ENCODE measurements around the gene ISCU.

Gene ISCU

DNA sequence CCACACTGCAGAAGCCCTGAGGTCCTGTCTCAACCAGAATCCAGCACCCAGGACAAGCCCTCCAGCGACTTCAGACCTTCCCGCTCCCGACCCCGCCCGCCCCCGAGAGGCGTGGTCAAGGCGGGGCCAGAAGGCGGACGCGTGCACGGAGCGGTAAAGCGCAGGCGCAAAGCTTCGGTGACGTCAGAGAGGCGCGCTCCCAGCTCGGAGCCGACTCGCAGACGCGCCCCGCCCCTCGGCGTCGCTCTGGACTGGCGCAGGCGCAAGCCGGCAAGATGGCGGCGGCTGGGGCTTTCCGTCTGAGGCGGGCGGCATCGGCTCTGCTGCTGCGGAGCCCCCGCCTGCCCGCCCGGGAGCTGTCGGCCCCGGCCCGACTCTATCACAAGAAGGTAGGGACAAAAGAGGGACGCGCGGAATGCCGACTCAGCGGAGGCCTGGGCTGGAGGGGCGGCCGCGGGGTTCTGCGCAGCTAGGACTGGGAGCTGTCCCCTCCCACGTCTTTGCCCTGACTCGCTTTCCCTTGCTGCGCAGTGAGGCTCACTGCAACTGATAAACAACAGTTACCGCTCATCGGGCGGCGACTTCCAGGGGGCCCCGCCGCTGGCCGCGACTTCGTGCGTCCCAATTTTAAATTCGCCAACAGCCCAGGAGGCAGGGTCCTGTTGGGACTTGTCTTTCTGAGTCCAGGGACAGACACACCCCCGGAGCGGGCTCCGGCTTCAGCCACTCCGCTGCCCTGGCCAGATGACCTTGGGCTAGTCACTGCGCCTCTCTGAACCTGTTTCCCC lies at the start of gene ISCU:
TSS of gene ISCU (plus strand) at position 249 of the 788 bp plus-strand sequence. CDS start at position 276, 27 bp downstream.
- DNase-seq: peak; percentile 95

DNA sequence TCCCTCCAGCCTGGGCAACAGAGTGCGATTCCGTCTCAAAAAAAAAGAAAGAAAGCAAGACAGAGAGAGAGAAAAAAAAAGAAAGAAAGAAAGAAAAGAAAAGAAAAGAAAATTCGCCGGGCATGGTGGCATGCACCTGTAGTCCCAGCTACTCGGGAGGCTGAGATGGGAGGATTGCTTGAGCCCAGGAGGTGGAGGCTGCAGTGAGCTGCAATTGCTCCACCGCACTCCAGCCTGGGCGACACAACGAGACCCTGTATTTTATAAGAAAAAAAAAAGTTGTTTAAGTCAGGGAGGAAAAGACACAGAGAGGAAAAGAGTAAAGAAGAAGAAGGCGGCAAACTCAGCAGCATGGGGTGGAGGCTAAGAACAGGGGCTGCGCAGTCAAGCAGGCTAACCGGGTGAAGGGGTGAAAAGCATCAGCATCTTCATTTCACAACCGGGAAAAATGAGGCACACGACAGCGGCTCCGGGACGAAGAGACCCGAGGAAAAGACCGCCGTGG lies 47.9 kb upstream of the ISCU start:
- no peak for DNase-seq

DNA sequence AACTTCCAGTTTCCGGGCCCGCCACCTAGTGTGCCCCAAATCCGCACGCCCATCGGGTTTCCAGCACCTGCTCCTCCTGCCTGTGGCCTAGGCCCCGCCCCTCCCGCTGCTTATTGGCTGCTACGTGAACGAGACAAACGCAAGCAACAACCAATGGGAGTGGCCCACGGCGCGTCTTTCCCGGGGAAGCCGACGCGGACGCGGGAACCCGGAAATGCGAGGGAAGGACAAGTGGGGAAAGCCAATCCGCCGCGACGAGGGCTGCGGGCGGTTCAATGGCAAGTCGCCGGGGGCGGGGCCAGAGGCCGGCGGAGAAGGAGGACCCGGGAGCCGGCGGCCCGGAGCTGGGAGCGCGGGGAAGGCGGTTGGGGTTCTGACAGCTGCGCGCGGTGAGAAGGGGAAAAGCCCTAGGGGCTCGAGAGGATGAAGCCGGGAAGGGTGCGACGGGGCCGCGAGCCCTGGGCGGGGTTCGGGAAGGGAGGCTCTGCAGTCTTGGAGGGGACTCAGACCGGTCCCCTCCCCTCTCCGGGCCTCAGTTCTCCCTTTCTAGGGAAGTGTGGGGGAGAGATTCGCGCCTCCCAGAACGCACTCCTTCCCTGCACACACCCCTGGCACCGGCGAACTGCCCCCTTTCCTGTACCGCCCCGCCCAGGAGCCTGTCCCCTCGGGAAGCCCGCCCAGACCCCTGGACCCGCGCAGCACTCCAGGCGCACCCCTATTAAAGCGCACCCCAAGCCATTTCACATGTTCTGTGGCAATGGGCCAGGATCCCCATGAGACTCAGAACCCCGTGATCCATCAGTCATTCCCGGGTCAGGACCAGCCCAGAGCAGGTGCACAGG lies 47.2 kb upstream of the ISCU start, which contains the start of gene FICD:
TSS of gene FICD (plus strand) at position 305 of the 842 bp plus-strand sequence. CDS start 1,696 bp downstream, outside the sequence.
- peak; percentile 99 for DNase-seq

DNA sequence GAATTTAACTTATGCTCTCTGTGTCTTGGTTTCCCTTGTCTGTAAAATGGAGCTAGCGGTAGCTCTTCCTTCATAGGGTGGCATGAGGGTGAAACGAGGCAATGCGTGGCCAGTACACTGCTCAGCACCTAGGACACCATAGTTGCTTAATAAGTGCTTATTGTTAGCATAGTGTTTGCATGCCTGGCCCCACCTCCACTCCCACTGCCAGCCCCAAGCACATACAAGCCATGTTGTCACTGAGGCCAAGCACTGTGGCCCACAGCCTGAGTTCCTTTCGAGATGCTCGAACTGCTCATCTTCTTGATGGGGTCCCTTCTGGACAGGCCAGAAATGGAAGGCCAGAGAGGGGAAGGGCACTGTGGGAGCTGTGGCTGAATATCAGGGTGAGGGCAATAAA lies 46.5 kb upstream of the ISCU start:
- DNase-seq: no peak

DNA sequence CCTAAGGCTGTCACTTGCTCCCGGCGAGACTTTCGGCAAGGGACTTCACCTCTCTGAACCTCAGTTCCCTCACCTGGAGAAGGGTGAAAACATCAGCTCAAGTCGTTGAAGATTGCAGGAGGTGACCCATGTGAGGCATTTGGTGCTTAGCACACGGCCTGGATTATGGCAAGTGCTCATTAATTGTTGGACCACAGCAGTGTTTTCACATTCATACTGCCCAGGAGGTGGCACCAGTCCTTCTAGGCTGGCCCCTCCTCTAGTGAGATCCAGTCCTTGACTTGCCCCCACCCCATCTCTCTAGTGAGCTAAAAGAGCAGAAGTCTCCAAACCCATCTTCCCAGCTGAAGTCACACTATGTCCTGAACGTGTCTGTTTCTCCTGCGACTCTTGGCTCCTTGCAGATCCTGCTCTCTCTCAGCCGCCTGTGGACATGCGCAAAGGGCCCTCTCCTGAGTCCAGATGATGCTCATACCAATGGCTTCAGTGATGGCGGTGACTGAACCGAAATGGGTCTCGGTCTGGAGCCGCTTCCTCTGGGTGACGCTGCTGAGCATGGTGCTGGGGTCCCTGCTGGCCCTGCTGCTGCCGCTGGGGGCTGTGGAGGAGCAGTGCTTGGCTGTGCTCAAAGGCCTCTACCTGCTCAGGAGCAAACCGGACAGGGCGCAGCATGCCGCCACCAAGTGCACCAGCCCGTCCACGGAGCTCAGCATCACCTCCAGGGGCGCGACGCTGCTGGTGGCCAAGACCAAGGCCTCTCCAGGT lies 45.7 kb upstream of the ISCU start:
- no peak for DNase-seq

DNA sequence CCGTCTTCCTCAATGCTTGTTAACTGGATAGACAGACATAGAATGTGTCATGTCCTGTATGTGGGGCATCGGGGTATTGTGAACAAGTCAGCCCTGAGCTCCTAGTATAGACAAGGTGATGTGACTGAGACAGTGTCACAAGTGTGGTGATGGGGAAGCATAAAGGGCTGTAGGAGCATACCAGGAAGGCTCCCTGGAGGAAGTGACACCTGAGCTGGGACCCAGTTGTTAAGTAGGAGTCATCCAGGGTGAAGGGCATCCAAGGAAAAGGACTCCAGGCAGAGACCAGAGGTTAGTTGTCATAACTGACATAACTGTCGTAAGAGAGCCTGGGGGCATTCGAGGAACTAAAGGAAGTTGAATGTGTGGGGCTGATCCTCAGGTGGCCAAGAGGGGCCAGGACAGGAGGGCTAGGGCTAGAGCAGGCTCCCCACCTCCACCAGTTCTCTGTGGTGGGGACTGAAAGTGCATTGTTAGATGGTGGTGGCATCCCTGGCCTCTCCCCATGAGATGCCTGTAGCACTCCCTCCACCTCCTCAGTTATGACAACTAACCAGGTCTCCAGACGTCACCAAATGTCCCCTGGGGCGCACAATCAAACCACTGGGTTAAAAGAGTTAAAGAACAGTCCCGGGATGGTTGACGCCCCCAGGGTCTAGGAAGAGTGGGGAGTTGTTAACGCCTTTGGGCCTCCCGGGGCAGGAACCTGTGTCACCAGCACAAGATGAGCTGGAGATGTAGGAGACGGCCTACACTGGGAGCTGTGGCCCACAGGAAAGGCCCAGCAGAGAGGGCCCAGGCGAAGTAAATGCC lies 44.9 kb upstream of the ISCU start:
- no peak for DNase-seq

DNA sequence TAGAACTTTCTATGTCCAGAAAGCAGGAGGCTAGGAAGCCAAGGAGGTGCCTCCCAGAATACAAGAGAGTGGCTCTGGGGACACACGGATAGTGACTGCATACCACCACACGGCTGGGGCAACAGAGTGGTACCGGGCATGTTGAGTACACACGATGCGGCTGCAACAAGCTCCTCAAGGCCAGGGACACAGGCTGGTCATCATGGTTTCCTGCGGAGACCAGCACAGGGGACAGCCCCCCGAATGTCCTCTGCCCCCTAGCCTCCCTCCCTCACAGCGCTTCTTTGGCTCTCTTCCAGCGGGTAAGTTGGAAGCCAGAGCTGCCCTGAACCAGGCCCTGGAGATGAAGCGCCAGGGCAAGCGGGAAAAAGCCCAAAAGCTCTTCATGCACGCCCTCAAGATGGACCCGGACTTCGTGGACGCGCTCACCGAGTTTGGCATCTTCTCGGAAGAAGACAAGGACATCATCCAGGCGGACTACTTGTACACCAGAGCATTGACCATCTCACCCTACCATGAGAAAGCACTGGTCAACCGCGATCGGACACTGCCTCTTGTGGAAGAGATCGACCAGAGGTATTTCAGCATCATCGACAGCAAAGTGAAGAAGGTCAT lies 44.2 kb upstream of the ISCU start:
- DNase-seq: no peak

DNA sequence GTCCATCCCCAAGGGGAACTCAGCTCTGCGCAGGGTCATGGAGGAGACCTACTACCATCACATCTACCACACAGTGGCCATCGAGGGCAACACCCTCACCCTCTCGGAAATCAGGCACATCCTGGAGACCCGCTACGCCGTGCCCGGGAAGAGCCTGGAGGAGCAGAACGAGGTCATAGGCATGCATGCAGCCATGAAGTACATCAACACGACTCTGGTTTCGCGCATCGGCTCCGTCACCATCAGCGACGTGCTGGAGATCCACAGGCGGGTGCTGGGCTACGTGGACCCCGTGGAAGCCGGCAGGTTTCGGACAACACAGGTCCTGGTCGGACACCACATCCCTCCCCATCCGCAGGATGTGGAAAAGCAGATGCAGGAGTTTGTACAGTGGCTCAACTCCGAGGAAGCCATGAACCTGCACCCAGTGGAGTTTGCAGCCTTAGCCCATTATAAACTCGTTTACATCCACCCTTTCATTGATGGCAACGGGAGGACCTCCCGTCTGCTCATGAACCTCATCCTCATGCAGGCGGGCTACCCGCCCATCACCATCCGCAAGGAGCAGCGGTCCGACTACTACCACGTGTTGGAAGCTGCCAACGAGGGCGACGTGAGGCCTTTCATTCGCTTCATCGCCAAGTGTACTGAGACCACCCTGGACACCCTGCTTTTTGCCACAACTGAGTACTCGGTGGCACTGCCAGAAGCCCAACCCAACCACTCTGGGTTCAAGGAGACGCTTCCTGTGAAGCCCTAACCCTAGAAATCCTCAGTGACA lies 43.5 kb upstream of the ISCU start:
- DNase-seq: no peak

DNA sequence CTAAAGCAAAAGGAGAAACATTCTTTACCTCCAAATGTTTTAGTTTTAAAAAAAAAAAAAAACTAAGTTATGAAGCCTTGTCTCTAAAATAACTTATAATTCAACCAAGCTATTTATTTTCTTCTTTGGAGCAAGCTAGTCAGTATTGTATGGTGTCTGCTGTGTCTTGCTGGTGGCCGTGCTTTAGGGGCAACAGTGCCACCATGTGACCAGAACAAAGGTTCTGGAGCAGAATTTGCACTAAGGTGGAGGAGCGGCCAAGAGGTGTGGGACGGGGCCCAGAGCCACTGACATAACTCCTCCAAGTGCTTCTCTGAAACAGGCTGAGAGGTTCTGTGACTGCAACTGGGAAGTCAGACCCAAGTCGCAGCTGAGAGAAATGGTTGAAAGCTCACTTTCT lies 42.8 kb upstream of the ISCU start:
- no peak for DNase-seq

DNA sequence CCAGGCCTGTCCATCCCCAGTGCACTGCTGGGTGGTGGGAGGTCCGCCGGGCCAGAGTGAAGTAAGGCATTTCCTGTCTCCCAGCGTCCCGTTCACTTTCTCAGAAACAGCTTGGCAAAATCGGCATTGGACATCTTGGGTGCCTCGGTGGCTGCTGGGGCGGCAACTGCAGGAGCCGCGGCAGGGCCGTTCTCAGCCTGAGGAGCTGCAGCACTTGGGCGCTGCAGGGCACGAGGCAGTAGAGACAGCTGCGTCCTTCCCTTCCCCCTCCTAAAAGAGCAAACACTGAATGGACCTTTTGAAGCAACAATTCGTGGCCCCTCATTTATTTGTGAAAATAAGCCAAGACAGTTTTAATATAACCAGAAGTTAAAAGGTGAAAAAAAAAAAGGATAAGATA lies 39.0 kb upstream of the ISCU start:
- no peak for DNase-seq

DNA sequence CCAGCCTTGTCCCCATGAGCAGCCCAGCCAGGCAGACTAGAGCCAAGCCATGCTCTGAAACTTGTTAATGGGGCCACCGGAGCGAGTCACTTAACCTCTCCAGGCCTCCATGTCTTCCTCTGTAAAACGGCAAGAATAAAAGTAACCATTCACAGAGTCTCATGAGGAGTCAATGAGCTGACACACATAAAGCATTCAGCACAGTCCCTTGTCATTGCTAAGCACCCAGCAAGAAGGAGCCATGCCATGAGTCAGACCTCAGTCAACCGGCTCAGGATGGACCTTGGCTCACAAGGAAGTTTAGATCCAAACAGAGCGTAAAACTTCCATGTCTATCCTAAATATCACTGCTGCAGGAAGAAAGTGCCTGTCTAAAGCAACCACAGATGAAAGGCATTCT lies 36.7 kb upstream of the ISCU start:
- DNase-seq: no peak

DNA sequence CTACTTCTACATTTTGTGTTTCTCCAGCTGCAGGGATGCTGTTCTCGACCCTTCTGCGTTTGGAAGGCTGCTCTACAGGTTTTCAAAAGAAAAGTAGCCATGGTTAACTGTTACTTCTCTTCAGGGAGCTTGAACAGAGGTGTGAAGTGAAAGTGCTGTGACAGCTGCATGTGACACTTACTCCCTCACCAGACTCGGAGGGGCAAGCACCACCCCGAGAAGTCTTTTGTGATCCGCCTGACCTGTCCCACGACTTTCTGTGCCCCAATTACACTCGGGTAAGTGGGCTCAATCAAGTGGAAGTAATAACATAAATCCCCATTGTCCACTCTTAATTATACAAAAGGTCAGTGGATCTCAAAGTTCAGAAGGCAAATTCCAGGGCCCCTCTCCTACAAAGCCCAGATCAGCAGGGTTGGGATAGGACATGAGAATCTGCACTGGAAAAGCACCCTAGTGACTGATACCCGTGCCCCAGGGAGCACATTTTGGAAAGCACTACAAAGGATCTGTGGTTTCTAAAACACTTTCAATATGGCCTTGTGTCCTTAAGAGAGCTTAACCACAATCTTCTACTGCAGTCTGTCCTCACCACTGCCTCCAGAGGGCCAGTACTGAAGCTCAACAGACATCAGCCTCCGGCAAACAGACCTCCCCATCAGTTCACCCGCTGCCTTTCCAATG lies 35.8 kb upstream of the ISCU start:
- no peak for DNase-seq

DNA sequence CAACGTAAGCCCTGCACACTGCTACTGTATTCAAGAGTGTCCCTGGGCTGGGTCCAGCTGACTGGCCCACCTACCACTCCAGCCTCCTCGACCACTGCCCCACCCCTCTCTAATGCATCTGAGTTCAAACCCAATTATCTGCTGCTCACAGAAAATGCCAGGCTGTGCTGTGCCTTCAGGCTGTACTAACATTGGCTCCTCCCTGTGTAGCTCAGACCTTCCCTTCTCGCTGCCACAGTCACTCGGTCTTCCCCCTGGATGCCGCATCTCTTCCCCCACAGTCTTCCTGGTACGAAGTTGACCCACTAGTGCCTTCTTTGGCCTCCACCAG lies 35.3 kb upstream of the ISCU start:
- no peak for DNase-seq

DNA sequence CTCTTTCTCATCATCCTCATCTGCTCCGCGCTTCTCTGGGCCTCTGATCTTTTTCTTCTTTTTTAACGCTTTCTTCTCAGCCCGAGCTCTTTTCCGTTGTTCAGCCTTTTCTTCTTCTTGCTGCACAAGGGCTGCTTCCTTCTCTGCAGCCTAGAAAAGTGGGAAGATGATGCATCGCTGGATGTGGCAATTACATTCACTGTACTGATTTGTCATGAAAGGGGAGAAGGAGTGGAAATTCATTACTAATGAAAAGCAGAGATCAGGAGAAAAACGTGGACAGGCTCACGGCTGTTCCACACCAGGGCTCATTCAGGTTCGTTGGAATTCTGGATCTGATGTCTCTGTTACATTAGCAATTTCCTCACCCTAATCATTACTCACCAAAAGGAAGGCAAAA lies 32.2 kb upstream of the ISCU start:
- no peak for DNase-seq

DNA sequence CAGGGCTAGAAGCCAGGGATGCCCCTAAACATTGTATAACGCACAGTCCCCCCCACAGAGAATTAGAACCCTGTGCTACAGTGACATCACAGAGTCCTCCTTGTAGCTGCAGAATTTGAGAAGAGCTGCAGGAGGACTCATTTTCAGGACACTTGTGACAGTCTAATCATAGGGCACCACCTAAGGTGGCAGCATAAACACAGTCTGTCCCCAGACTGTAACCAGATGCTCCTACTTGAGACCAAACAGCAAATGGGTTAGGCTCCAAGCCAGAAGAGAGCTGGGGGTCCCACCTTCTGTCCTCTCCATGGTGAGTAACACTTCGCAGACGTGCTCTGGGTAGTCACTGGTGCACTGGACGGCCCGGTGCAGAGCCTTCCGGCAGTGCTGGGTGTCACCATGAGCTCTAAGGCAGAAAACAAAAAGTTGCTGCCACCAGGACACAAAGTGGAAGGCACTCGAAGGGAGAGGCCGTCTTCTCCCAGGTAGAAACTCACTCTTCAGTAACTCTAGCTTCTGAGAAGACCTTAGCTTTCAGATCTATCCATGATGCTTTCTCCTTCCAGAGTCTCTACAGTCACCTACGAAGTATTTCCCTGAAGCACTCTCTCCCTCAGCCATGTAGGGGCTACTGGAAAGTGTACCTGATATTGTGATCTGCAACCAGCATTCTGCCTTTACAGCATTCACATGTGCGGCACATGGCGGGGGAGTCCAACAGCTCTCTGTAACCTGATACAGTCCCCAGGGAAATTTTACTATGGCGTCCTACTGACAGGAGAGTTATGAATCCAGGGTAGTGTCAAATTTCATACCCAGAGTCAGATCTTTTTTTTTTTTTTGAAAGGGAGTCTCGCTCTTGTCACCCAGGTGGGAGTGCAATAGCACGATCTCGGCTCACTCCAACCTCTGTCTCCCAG lies 30.2 kb upstream of the ISCU start:
- DNase-seq: peak; percentile 98

DNA sequence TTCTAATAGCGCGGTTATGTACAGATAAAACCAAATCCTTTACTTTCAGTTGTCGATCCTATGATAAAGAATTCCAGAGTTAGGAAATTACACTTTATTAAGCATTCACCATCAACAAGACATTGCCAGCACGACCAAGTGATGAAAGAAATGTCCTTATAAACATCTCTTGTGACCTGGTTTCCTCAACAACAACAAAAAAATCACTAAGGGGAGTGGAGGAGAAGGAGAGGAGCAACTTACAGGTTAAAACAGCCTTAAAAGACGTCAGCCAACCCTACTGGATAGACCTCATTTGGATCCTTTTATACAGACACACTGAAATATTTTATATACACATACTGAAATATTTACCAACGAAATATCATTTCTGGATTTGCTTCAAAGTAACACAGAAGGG lies 24.2 kb upstream of the ISCU start:
- no peak for DNase-seq

DNA sequence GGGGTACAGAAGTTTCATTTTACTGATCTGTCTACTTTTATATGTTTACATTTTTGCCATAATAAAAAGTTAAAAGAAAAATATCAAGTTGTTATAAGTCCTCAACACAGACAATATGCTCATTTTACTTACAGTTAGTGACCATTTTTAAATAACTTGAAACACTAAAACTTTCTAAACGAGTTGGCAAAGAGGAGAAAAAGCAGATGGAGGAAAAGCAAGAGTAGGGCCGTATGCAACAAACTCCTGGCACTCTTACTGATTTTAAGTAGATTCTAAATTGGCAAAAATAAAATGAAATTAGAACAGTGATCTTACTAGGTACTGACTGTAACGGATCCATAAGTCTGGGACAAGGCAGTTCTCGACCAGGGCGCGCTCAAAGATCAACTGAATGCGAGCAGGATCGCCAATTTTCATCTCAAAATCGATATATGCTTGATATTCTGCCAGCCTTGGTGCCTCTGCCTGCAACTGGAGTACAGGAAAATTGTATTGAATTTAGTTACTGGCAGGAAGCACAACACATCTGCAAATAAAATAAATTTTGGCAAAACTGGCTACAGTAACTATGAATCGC lies 23.7 kb upstream of the ISCU start:
- DNase-seq: no peak

DNA sequence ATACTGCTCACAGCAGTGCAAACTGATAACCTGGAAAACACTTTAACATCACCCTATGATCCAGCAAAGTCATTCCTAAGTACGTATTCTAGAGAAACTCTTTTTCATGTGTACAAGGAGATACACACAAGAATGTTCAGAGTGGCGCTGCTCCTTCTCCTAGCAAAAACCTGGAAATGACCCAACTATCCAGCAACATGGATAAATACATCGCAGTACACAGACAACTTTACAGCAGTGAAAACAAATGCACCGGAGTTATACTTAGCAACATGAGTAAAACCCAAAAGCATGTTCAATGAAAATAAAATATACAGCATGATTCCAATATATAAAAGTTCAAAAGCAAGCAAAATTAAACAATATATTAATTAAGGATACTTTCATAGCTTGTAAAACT lies 20.1 kb upstream of the ISCU start:
- no peak for DNase-seq

DNA sequence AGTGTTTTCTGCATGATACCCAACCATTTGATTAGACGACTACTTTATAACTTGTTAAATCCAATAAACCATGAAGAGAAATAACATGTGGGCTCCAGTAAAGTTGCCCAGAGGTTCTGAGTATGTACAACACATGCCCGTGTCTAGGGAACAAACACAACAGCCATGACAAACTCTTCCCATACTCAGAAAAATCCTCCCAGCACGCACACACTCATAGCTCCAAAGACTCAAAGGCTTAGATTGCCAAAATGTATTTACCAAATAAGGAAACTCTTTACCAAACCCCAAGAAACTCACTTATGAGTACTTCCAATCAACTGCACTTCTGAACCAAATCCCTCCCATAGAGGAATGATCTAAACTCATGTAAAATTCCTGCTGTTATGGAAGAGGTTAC lies 18.7 kb upstream of the ISCU start:
- DNase-seq: no peak
